ENCODE measurements around the gene TNFRSF18.

The TNFRSF18 gene

GRCh38 chr1:1215881-1216605, 9.7 kb upstream of the TNFRSF18 start:
- DNase-seq (ENCODE audit: extremely low spot score, insufficient read length, low read depth): no peak
- FAIRE-seq: no peak

- DNase-seq (ENCODE audit: extremely low spot score, insufficient read length, low read depth): no peak
- FAIRE-seq: no peak
Measured at GRCh38 chr1:1215080-1215676, 8.8 kb upstream of the TNFRSF18 start.

- FAIRE-seq: no peak
- DNase-seq (ENCODE audit: extremely low spot score, insufficient read length, low read depth): no peak
Measured at GRCh38 chr1:1213345-1214265, 7.2 kb upstream of the TNFRSF18 start, which contains the start of gene TNFRSF4. Gene TNFRSF4, minus strand, starts transcription at chr1:1214153. Its CDS starts 26 bp downstream, at chr1:1214127.

GRCh38 chr1:1212780-1213344, 6.5 kb upstream of the TNFRSF18 start:
- DNase-seq (ENCODE audit: extremely low spot score, insufficient read length, low read depth): no peak
- peak; percentile 64 for FAIRE-seq

GRCh38 chr1:1211541-1212441, 5.4 kb upstream of the TNFRSF18 start:
- DNase-seq (ENCODE audit: extremely low spot score, insufficient read length, low read depth) (no peak), FAIRE-seq (no peak)

- DNase-seq (ENCODE audit: extremely low spot score, insufficient read length, low read depth): no peak
Measured at GRCh38 chr1:1210726-1211540, 4.5 kb upstream of the TNFRSF18 start.

GRCh38 chr1:1208713-1209433, 2.5 kb upstream of the TNFRSF18 start:
- no peak for FAIRE-seq
- DNase-seq (ENCODE audit: extremely low spot score, insufficient read length, low read depth): no peak

More at GRCh38 chr1:1210726-1211540, 4.5 kb upstream of the TNFRSF18 start:
- no peak for FAIRE-seq

- FAIRE-seq (no peak), DNase-seq (ENCODE audit: extremely low spot score, insufficient read length, low read depth) (no peak)
Measured at GRCh38 chr1:1207571-1207892, 1.1 kb upstream of the TNFRSF18 start.

- DNase-seq (ENCODE audit: extremely low spot score, insufficient read length, low read depth): no peak
- no peak for FAIRE-seq
Measured at GRCh38 chr1:1206966-1207531, 657 bp upstream of the TNFRSF18 start.

GRCh38 chr1:1205769-1206375, 520 bp downstream of the TNFRSF18 start:
- FAIRE-seq (no peak), DNase-seq (ENCODE audit: extremely low spot score, insufficient read length, low read depth) (no peak)

GRCh38 chr1:1204998-1205768, 1.2 kb downstream of the TNFRSF18 start:
- no peak for FAIRE-seq

GRCh38 chr1:1204425-1204920, 1.9 kb downstream of the TNFRSF18 start:
- no peak for DNase-seq (ENCODE audit: extremely low spot score, insufficient read length, low read depth)
- FAIRE-seq: no peak

More at GRCh38 chr1:1204998-1205768, 1.2 kb downstream of the TNFRSF18 start:
- DNase-seq (ENCODE audit: extremely low spot score, insufficient read length, low read depth): no peak

GRCh38 chr1:1203561-1204424, 2.6 kb downstream of the TNFRSF18 start:
- no peak for FAIRE-seq
- no peak for DNase-seq (ENCODE audit: extremely low spot score, insufficient read length, low read depth)

GRCh38 chr1:1202831-1203560, 3.4 kb downstream of the TNFRSF18 start:
- FAIRE-seq: no peak
- no peak for DNase-seq (ENCODE audit: extremely low spot score, insufficient read length, low read depth)

All from GM18507 (cell line).